Measurements from ENCODE around the gene ALDOA.

Gene ALDOA

GRCh38 chr16:30088237-30088831 lies 22.8 kb downstream of the ALDOA start:
- Histone ChIP-seq H3K27ac (replicated peaks) (no peak overlapping the region), H3K4me3 (replicated peaks; ENCODE audit: insufficient read depth, low read length) (no peak overlapping the region), H3K27me3 (ENCODE audit: insufficient read depth, poor library complexity, severe bottlenecking) (no peaks in the 10 kb centered on the region)
- TF ChIP-seq GABPA (IDR thresholded peaks at IDR 0.05; ENCODE audit: low read depth) (no peak), POLR2AphosphoS5 (IDR thresholded peaks at IDR 0.05; ENCODE audit: low read depth) (no peak), CTCF (IDR thresholded peaks at IDR 0.05; ENCODE audit: insufficient read depth, low read length) (no peak), REST (IDR thresholded peaks at IDR 0.05; ENCODE audit: insufficient replicate concordance, low read depth) (no peak), SPI1 (IDR thresholded peaks at IDR 0.05; ENCODE audit: borderline replicate concordance, low read depth) (no peak)
- DNase-seq (ENCODE audit: low read depth in 1 of 2, low spot score in 1 of 2) = no peak

GRCh38 chr16:30088832-30089624 lies 23.5 kb downstream of the ALDOA start:
- H3K27ac ChIP-seq (replicated peaks) = no peak overlapping the region
- DNase-seq (ENCODE audit: low read depth in 1 of 2, low spot score in 1 of 2) = no peak
- H3K4me3 ChIP-seq (replicated peaks; ENCODE audit: insufficient read depth, low read length) = no peak overlapping the region
- no peak for TF ChIP-seq REST (IDR thresholded peaks at IDR 0.05; ENCODE audit: insufficient replicate concordance, low read depth)
- TF ChIP-seq POLR2AphosphoS5 (IDR thresholded peaks at IDR 0.05; ENCODE audit: low read depth) = no peak
- TF ChIP-seq SPI1 (IDR thresholded peaks at IDR 0.05; ENCODE audit: borderline replicate concordance, low read depth) = no peak
- TF ChIP-seq CTCF (IDR thresholded peaks at IDR 0.05; ENCODE audit: insufficient read depth, low read length) = no peak
- no peak for TF ChIP-seq GABPA (IDR thresholded peaks at IDR 0.05; ENCODE audit: low read depth)
- no peaks in the 10 kb centered on the region for H3K27me3 ChIP-seq (ENCODE audit: insufficient read depth, poor library complexity, severe bottlenecking)

GRCh38 chr16:30090610-30091331 lies 25.2 kb downstream of the ALDOA start:
- Histone ChIP-seq H3K27ac (replicated peaks) (no peak overlapping the region), H3K27me3 (ENCODE audit: insufficient read depth, poor library complexity, severe bottlenecking) (no peaks in the 10 kb centered on the region), H3K4me3 (replicated peaks; ENCODE audit: insufficient read depth, low read length) (no peak overlapping the region)
- no peak for DNase-seq (ENCODE audit: low read depth in 1 of 2, low spot score in 1 of 2)
- no peak for TF ChIP-seq SPI1 (IDR thresholded peaks at IDR 0.05; ENCODE audit: borderline replicate concordance, low read depth)
- TF ChIP-seq REST (IDR thresholded peaks at IDR 0.05; ENCODE audit: insufficient replicate concordance, low read depth) = no peak
- TF ChIP-seq CTCF (IDR thresholded peaks at IDR 0.05; ENCODE audit: insufficient read depth, low read length) = no peak
- TF ChIP-seq GABPA (IDR thresholded peaks at IDR 0.05; ENCODE audit: low read depth) = no peak
- no peak for TF ChIP-seq POLR2AphosphoS5 (IDR thresholded peaks at IDR 0.05; ENCODE audit: low read depth)
